ENCODE results near the gene DUS1L.

The DUS1L gene

DNA sequence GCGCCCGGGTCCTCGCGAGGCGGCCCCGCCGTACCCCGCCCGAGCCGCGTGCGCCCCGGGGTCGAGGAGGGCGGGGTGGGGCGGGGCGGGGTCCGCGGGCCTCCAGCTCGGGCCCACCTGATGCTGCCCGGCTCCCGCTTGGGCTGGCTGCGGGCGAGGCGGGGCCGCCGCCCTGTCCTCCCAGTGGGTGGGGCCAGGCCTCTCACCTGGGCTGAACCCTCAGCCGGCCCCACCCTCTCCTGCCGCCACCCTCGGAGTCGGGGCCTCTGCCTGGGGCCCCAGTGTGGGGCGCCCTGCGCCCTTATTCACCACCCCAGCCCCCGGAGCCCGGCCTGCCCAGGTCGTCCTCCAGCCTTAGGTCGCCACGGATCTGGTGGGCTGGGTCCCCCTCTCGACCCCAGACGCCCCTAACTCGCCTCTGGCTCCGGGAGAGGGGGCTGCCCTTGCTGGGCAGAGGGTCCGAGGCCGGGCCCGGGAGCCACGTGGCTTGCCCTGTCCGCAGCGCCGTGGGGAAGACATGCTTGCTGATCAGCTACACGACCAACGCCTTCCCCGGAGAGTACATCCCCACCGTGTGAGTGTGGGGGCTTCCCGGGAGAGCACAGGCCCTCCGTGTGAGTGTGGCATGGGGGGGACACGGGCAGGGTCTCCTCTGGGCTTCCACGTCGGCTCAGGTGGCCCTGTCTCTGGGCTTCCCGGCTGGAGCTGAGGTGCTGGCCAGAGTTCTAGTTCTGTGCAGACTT lies 33.5 kb downstream of the DUS1L start:
- peak; percentile 35 for DNase-seq (ENCODE audit: low read depth)
- no peak overlapping the region for H3K4me3 ChIP-seq (ENCODE audit: low read depth, low read length)
- TF ChIP-seq CTCF (IDR thresholded peaks at IDR 0.05; ENCODE audit: insufficient read depth, low read depth, low read length, missing control alignments): no peak

DNA sequence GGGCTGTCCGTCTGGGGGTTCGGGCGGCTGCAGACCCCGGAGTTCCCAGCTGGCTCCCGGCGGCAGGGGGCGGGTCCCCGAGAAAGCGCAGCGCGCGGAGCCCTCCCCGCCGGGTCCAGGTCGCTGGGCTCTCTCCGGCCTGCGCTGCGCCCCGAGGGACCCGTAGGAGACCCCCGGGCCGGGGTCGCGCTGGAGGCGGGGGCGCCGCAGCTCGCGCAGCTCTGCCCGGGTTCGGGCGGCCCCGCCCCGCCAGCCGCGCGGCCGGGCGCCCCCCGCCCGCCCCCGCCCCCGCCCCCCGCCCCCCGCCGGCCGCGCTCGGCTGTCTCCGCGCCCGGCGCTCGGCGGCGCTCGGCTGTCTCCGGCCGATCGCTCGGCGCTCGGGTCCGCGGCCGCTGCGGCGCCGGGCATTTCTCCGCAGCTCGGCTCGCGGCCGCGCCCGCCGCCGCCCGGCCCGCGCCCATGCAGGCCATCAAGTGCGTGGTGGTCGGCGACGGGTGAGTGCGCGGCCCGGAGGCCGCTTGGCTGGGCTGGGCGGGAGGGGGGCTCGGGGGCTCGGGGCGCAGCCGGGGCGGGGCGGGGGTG lies 34.2 kb downstream of the DUS1L start, which contains the start of gene RAC3:
RAC3 (plus strand) TSS at position 376 of the 582 bp plus-strand sequence; CDS start at position 460, 84 bp downstream.
- DNase-seq (ENCODE audit: low read depth): peak; percentile 36
- peak within 1 kb of the TSS; percentile 44 for H3K4me3 ChIP-seq (ENCODE audit: low read depth, low read length)
- TF ChIP-seq CTCF (IDR thresholded peaks at IDR 0.05; ENCODE audit: insufficient read depth, low read depth, low read length, missing control alignments): no peak

DNA sequence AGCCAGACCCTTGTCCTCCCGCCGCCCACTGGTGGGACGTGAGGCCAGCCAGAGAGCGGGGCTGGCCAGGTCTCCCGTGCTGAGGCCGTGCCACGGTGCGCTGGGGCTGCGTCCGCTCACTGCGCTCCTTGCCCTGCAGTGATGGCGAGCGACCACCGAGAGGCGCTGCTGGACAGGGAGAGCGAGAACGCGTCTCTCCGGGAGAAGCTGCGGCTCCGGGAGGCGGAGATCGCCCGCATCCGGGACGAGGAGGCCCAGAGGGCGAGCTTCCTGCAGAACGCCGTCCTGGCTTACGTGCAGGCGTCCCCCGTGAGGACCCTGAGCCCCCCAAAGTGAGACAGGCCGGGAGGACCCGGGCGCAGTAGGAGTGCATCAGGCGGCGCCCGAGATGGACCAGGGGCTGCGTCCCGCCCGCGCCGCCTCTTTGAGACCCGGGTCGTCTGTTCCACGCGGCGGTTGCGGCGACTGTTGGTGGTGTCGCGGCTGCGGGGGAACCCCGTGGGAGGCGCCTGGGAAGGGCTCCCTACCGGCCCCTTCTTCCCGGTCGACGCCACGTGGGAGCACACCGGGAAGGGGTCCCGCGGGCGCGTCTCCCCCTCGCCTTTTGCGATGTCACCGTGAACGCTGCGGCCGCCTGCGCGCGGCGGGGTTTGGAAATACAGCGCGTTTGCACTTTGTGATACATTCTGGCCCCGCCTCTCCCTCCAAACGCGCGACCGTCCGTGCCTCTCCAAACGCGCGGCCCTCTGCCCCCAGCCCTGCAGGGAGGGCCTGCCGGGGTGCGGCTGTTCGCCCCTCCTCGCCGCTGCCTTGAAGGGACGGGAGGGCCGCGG lies 34.9 kb downstream of the DUS1L start:
- TF ChIP-seq CTCF (IDR thresholded peaks at IDR 0.05; ENCODE audit: insufficient read depth, low read depth, low read length, missing control alignments): peak; percentile 93
- DNase-seq (ENCODE audit: low read depth): peak; percentile 80
- peak overlapping the region; percentile 44 for H3K4me3 ChIP-seq (ENCODE audit: low read depth, low read length)

GRCh38 chr17:82029990-82030469 lies 35.6 kb downstream of the DUS1L start:
- H3K4me3 ChIP-seq (ENCODE audit: low read depth, low read length): no peak overlapping the region
- DNase-seq (ENCODE audit: low read depth): no peak

GRCh38 chr17:82029391-82029790 lies 36.2 kb downstream of the DUS1L start:
- DNase-seq (ENCODE audit: low read depth): no peak
- no peak overlapping the region for H3K4me3 ChIP-seq (ENCODE audit: low read depth, low read length)
- no peak for TF ChIP-seq CTCF (IDR thresholded peaks at IDR 0.05; ENCODE audit: insufficient read depth, low read depth, low read length, missing control alignments)

More at GRCh38 chr17:82029990-82030469, 35.6 kb downstream of the DUS1L start:
- no peak for TF ChIP-seq CTCF (IDR thresholded peaks at IDR 0.05; ENCODE audit: insufficient read depth, low read depth, low read length, missing control alignments)

- no peak for DNase-seq (ENCODE audit: low read depth)
- no peak overlapping the region for H3K4me3 ChIP-seq (ENCODE audit: low read depth, low read length)
- no peak for TF ChIP-seq CTCF (IDR thresholded peaks at IDR 0.05; ENCODE audit: insufficient read depth, low read depth, low read length, missing control alignments)
These were observed 36.6 kb downstream of the DUS1L start for GRCh38 chr17:82028966-82029365.

Measured in GM12865 (cell line).